ENCODE measurements around the gene PLEKHN1. TPM values are rescaled to one million over a fixed set of nuclear protein-coding genes. Genes with fewer than 3 reads are reported as not detected.

The PLEKHN1 gene
- total RNA-seq, 4 donors from 2014 or later = 0.14 to 1.4 TPM; not detected in 2

DNA sequence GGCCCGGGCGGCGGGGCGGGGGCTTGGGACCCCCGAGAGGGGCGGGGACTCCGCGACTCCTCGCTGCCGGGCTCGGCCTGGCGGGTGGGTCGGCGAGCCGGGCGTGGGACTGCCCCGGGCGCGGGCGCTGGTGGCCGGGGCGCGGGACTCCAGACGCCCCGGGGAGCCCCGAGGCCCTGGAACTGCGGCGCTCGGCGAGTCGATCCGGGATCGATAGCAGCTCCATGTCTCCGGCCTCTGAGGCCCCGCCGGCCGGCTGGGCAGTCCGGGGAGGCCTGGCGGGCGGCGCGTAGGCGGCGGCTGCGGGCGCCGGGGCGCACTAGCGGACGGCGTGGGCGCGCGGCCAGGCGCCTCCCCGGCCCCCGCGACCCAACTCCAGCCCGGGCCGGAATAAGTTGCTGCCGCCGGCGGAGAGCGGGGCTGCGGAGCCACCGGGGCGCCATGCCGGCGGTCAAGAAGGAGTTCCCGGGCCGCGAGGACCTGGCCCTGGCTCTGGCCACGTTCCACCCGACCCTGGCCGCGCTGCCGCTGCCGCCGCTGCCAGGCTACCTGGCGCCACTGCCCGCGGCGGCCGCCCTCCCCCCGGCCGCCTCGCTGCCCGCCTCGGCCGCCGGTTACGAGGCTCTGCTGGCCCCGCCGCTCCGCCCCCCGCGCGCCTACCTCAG, 42.2 kb upstream of the PLEKHN1 start:
- TF ChIP-seq, protein P1, sequence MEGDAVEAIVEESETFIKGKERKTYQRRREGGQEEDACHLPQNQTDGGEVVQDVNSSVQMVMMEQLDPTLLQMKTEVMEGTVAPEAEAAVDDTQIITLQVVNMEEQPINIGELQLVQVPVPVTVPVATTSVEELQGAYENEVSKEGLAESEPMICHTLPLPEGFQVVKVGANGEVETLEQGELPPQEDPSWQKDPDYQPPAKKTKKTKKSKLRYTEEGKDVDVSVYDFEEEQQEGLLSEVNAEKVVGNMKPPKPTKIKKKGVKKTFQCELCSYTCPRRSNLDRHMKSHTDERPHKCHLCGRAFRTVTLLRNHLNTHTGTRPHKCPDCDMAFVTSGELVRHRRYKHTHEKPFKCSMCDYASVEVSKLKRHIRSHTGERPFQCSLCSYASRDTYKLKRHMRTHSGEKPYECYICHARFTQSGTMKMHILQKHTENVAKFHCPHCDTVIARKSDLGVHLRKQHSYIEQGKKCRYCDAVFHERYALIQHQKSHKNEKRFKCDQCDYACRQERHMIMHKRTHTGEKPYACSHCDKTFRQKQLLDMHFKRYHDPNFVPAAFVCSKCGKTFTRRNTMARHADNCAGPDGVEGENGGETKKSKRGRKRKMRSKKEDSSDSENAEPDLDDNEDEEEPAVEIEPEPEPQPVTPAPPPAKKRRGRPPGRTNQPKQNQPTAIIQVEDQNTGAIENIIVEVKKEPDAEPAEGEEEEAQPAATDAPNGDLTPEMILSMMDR (IDR thresholded peaks at IDR 0.05) = no peak
- no peak for TF ChIP-seq POLR2AphosphoS5 (IDR thresholded peaks at IDR 0.05)
- no peak for TF ChIP-seq POLR2A (IDR thresholded peaks at IDR 0.05)
- TF ChIP-seq EP300 (IDR thresholded peaks at IDR 0.05; ENCODE audit: low read depth) = no peak
- 0% methylated on average over 46 of the region's 98 CpGs; no CpG with 5 or more reads in 1 of the 2 donors for WGBS, 2 donors (ENCODE audit: low coverage in 1 of 2)
- Histone ChIP-seq H3K4me3 (peak overlapping the region in 3 of 4 donors; percentile 32 to 54 (median 52)), H3K36me3 (no peaks in the 10 kb centered on the region), H3K27me3 (peaks cover 100% of the 10 kb centered on the region), H3K9me3 (no peaks in the 10 kb centered on the region), H3K4me1 (peaks cover 24 to 43% (median 36%) of the 10 kb centered on the region in 4 donors), H3K27ac (no peak overlapping the region)
- no peak for DNase-seq
- in situ Hi-C loops (cut with MboI; ENCODE audit: low pct_ligation_motif_present in 1 of 4, low pct_unique_long_range_greater_than_20kb in 1 of 4, low sequenced_read_pairs in 3 of 4) (no loop called here), intact Hi-C loops (cut with DNase I; ENCODE audit: low total_unique reads) (no loop called here)

DNA sequence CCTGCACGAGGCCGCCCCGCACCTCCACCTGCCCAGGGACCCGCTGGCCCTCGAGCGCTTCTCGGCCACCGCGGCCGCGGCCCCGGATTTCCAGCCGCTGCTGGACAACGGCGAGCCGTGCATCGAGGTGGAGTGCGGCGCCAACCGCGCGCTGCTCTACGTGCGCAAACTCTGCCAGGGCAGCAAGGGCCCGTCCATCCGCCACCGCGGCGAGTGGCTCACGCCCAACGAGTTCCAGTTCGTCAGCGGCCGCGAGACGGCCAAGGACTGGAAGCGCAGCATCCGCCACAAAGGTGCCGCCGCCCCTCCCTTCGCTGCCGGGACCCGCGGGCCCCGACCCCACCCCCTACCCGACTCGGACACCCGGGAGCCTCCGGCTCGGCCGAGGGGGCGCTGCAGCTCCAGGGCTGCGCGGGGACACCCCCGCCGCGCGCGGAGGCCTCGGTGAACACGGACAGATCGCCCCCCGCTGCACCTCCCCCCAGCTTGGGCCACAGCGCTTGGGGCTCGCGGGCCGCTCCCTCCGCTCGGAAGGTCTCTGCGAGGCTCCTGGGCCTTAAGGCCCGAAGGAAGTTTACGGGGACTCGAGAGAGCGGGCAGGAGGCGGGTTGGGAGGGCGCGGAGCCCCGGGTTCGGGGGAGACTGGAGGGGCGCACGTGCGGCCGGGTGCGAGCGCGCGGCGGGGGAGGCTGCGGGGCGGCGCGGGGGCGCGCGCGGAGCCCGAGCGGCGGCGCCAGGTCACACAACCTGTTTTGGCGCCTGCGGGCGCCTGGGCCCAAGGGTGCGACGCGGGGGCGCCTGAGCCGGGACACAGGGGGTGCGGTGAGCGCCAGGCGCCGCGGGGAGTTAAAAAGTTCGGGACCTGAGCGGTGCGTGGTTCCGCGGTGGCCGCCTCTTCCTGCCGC, 41.4 kb upstream of the PLEKHN1 start:
- H3K27ac ChIP-seq = peak overlapping the region in 1 of 4 donors; percentile 4
- intact Hi-C loops (cut with DNase I; ENCODE audit: low total_unique reads) (no loop called here), in situ Hi-C loops (cut with MboI; ENCODE audit: low pct_ligation_motif_present in 1 of 4, low pct_unique_long_range_greater_than_20kb in 1 of 4, low sequenced_read_pairs in 3 of 4) (no loop called here)
- H3K36me3 ChIP-seq = no peaks in the 10 kb centered on the region
- H3K4me3 ChIP-seq = peak overlapping the region in 3 of 4 donors; percentile 32 to 54 (median 52)
- H3K27me3 ChIP-seq = peaks cover 100% of the 10 kb centered on the region
- TF ChIP-seq POLR2AphosphoS5 (IDR thresholded peaks at IDR 0.05) = no peak
- TF ChIP-seq, protein P1 (IDR thresholded peaks at IDR 0.05) = no peak
- no peak for TF ChIP-seq EP300 (IDR thresholded peaks at IDR 0.05; ENCODE audit: low read depth)
- TF ChIP-seq POLR2A (IDR thresholded peaks at IDR 0.05) = no peak
- peak; percentile 36 for DNase-seq
- WGBS, 2 donors (ENCODE audit: low coverage in 1 of 2) = 3% methylated on average over 42 of the region's 120 CpGs; no CpG with 5 or more reads in 1 of the 2 donors
- H3K9me3 ChIP-seq = no peaks in the 10 kb centered on the region
- H3K4me1 ChIP-seq = peaks cover 24 to 43% (median 36%) of the 10 kb centered on the region in 4 donors

DNA sequence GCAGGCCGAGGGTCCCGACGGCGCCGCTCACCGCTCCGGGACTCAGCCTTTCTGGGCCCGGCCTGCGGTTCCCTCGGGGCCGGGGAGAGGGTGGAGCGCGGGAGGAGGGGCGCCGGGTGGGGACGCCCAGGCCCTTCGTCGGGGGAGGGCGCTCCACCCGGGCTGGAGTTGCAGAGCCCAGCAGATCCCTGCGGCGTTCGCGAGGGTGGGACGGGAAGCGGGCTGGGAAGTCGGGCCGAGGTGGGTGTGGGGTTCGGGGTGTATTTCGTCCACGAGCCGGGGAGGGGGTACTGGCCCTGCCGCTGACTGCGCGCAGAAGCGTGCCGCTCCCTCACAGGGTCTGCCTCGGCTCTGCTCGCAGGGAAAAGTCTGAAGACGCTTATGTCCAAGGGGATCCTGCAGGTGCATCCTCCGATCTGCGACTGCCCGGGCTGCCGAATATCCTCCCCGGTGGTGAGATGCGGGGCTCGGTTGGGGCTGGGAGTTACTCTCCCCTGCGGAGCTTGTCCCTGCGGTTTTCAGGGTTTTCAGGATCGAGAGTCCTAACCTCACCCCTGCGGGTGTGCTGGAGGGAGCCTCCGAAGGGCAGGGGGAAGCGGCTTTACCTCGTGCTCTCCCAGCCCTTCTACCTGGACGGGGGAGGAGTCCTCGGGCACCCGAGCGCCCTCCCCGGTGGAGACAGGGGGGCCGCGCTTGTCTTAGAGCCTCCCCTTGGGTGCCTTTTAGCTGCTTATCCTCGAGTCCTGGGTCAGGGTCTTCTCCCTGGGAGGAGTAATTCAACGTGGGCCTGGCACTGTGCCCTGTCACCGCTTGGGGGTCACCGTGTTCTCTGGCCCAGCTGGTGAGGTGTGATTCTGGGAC, 40.5 kb upstream of the PLEKHN1 start:
- no peak overlapping the region for H3K27ac ChIP-seq
- H3K27me3 ChIP-seq = peaks cover 100% of the 10 kb centered on the region
- in situ Hi-C loops (cut with MboI; ENCODE audit: low pct_ligation_motif_present in 1 of 4, low pct_unique_long_range_greater_than_20kb in 1 of 4, low sequenced_read_pairs in 3 of 4) (no loop called here), intact Hi-C loops (cut with DNase I; ENCODE audit: low total_unique reads) (no loop called here)
- peak overlapping the region in 2 of 4 donors; percentile 52 to 54 for H3K4me3 ChIP-seq
- no peaks in the 10 kb centered on the region for H3K36me3 ChIP-seq
- 3% methylated on average over 63 of the region's 65 CpGs; no CpG with 5 or more reads in 1 of the 2 donors for WGBS, 2 donors (ENCODE audit: low coverage in 1 of 2)
- peaks cover 18 to 35% (median 29%) of the 10 kb centered on the region in 4 donors for H3K4me1 ChIP-seq
- no peaks in the 10 kb centered on the region for H3K9me3 ChIP-seq
- TF ChIP-seq, protein P1 (IDR thresholded peaks at IDR 0.05) = no peak
- TF ChIP-seq EP300 (IDR thresholded peaks at IDR 0.05; ENCODE audit: low read depth) (no peak), POLR2AphosphoS5 (IDR thresholded peaks at IDR 0.05) (no peak), POLR2A (IDR thresholded peaks at IDR 0.05) (no peak)
- no peak for DNase-seq

All from transverse colon (tissue), 4 donors.